ENCODE results near the gene TMEM121.
"Not testable (repeated sequence)": the region's sequence is repeated elsewhere in the genome, so short reads cannot be mapped to it uniquely, and the experiment has no call there.

TMEM121 gene

DNA sequence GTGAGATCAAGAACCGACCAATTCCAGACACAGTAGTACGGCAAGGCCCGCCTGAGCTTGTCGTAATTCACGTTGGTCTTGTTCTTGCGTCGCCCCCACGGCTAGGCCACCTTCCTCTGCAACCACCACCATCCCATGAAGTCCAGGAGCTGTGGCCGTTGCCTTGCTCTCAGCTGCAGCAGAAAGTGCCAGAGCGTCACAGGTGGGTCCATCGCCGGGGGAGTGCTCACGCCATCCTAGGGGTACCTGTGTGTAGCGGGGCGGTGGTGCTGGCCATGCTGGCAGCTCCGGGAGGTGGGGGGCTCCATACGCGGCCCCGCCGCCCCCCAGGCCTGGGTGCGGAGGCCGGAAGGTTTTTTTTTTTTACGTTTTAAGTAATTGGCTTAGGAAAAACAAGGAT lies 23.1 kb downstream of the TMEM121 start:
- no peak for DNase-seq

DNA sequence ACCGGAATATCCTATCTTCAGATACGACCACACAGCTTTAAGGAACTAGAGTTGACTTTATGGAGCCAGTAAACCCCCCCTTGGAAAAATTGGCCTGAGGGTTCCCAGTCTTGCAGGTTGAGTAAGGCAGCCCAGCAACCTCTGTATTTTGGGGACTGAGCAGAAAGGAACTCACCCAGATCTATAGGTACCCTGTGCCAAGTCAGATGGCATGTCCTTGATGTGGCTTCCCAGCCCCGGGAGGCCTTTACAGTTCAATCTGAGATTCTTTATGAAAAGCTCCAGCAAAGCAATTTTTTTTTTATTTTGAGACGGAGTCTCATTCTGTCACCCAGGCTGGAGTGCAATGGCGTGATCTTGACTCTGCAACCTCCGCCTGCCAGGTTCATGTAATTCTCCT lies 27.6 kb downstream of the TMEM121 start:
- no peak for DNase-seq

DNA sequence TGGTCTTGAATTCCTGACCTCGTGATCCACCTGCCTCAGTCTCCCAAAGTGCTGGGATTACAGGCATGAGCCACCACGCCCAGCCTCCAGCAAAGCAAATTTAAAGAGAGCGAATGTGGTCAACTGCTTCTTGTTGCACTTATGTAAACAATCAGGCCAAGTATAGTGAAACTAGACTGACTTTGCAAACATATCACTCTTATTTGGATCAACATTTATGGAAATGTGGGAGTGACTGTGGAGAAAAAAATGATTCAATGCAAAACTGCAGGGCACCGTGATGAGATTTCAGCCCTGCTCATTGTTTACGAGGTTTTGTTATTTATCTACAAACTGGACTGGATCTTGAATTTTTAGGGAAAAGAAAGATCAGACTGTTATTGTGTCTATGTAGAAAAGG lies 28.1 kb downstream of the TMEM121 start:
- DNase-seq, result no peak

DNA sequence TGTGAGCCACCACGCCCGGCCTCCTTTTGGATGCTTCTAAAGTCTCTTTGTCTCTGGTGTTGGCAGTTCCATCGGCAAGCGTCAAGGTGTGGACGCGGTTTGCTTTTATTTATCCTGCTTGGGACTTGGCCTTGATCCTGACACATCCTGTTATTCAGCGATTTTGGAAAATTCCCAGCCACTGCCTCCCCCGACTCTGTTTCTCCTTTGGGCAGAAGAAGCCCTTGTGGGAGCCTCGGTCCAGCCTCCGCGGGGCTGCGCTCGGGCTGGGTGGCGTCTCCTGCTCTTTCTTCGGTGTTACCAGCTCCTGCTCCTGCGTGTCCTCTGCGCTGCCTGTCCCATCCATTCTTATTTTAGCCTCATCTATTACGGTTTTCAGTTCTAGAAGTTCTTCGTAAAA lies 31.3 kb downstream of the TMEM121 start:
- DNase-seq, result not testable (repeated sequence)

DNA sequence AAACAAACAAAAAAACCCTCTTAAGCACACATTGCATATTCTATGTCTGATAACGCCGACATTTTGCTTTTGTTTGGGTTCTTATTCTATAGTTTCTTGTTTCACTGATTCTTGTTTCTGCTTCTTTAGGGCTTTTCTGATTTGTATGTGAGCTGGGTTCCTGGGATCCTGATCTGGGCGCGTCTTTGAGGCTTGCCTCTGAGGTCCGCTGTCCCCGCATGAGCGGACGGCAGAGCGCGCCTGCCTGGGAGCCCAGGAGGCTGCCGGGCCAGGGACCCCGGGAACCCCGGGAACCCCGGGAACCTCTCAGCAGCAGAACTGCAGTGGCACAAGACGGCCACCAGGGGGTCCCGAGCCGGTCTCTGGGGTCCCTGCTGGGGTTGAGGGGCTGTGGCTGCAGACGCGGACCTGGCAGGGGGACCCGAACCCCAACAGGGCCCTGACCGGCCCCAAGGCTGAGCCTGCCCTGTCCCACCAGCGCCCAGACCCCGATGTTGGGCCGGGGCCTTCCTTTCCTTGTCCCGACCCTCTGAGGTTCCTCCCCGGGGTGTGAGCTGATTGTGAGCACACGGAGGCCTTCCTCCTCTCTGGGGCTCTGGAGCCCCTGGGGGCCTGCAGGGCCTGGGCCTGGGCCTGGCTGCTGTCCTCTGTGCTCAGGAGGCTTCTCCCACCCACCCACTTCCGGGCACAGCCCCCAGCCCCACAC lies 32.2 kb downstream of the TMEM121 start:
- DNase-seq, result not testable (repeated sequence)

DNA sequence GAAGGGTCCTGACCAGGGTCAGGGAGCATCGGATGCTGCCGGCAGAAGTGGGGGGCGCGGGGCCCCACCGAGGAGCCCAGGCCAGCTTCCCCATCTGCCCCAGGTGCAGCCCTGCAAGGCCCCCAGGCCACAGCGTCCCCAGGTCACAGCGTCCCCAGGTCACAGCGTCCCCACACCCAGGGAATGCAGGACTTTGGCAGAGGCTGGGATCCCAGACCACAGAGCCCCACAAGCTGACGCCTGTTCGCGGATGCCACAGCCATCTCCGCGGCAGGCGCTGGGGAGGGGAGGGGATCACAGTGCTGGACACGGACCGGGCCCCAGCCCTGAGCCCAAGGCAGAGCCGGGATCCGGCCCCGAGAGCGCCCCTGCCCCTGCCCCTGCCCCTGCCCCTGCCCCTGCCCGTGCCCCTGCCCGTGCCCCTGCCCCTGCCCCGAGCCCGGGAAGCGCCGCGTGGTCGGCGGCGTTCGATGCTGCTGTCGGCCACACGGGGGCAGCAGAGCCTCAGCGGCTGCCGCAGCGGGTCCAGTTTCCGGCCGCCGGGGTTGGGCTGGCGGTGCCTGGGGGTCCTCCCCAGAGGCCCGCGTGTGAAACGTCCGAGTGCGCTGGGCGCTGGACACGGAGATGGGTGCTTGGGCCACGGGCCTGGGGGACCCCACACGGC lies 33.1 kb downstream of the TMEM121 start:
- DNase-seq, result not testable (repeated sequence)

DNA sequence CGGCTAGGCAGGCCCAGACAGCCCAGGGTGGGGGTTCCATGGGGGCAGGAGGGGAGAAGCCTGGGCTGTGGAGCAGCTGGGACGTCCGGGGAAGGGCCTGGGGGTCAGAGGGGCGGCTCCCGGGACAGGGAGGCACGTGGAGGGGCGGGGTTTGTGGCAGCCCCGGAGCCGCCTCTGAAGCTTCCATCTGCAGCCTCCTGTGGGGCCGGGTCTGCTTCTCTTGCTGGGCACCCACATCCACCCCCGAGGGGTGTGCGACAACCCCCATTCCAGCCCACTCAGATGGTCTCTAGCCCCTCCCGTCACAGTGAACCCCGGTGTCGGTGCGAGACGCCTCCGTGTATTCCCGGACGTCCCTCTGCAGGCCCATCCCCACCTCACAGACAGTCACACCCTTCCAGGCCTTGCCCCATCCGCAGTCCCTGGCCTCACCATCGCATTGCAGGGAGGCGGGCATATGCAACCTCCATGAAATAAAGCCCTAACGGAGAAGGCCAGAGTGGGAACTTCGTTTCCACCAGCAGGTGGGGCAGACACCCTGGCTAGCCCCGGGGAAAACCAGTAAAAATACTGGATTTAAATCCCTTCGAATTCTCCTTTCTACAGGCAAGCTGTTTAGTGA lies 33.8 kb downstream of the TMEM121 start:
- not testable (repeated sequence) for DNase-seq

DNA sequence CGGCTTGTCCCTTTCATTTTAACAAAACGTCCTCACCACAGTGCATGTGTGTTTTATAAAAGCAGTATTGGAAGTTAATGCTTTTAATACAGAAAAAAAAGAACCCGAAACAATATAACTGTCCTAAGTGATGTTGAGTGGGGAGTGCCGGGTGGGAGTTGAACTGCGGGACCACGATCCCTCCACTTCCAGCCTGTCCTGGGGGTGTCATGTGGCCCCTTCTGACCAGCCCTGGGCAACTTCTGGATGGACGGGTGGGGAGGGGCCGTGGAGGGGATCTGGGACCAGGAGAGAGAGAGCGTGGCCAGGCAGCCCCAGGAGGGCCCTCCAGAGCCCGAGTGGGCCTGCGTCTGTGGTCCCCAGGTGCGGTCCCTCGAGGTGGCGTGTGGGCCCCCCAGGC lies 35.0 kb downstream of the TMEM121 start:
- not testable (repeated sequence) for DNase-seq

DNA sequence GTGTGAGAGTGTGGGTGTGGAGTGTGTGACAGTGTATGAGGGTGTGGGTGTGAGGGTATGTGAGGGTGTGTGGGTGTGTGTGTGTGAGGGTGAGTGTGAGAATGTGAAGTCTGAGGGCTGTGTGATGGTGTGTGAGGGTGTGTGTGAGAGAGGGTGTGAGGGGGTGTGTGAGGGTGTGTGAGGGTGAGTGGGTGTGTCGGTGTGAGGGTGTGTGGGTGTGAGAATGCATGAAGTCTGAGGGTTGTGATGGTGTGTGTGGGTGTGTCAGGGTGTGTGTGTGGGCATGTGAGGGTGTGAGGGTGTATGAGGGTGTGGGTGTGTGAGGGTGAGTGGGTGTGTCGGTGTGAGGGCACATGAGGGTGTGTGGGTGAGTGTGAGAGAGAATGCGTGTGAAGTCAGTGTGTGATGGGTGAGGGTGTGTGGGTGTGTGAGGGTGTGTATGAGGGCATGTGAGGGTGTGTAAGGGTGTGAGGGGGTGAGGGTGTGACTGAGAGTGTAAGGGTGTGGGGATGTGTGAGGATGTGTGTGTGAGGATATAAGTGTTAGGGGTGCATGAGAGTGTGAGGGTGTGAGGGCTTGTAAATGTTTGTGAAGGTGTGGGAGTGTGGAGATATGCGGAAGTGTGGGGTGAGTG lies 36.4 kb downstream of the TMEM121 start:
- no peak for DNase-seq

DNA sequence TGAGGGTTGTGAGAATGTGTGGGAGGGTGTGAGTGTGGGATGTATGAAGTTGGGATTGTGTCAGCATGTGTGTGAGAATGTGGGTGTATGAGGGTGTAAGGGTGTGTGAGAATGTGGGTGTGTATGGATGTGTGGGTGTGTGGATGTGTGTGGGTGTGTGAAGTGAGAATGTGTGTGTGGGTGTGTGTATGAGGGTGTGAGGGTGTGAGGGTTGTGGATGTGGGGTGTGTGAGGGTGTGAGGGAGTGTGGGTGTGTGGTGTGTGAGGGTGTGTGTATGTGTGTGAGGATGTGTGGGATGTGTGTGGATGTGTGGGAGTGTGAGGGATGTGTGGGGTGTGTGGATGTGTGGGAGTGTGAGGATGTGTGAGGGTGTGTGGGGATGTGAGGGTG lies 37.0 kb downstream of the TMEM121 start:
- no peak for DNase-seq

DNA sequence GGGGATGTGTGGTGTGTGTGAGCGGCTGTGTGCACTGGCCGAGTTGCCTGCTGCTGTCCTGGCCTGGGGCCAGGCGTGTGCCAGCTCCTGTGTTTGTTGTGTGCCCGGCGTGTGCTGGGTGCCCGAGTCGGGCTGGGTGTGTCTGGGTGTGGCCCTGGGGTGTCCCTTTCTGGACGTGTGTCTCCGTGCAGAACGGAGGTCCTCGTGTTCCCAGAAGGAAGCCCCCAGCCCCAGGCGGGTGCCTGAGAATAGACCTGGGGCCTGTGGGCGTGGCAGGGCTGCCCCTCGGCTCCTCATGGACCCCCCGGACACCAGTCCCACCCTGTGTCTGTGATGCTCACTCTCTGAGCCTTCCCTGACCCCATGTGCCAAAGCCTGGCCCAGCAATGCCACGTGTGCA lies 38.2 kb downstream of the TMEM121 start:
- DNase-seq, result not testable (repeated sequence)

DNA sequence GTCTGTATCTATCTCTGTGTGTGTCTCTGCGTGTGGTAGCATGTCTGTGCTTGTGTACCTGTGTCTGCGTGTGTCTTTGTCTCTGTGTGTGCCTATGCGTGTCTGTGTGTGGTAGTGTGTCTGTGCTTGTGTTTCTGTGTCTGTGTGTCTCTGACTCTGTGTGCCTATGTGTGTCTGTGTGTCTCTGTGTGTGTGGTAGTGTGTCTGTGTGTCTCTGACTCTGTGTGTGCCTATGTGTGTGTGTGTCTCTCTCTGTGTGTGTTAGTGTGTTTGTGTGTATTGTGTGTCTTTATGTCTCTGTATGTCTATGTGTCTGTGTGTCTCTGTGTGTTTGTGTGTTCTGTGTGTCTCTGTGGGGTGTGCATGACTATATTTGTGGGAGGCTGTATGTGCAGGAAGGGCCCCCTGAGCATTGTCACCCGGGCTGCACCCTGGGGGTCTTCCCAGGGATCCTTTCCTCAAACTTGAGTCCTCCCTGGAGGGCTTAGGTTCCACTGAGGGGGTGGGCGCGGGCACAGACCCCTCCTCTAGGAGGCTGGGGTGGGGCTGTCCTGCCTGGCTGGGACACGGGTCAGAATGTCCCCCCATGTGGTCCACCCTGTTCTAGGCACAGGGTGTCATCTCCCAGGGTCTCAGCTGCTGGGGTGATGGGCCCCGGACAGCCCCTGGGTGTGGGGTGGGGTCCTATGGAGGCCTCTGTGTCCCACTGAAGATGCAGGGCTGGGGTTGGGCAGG lies 39.0 kb downstream of the TMEM121 start:
- DNase-seq, result not testable (repeated sequence)

DNA sequence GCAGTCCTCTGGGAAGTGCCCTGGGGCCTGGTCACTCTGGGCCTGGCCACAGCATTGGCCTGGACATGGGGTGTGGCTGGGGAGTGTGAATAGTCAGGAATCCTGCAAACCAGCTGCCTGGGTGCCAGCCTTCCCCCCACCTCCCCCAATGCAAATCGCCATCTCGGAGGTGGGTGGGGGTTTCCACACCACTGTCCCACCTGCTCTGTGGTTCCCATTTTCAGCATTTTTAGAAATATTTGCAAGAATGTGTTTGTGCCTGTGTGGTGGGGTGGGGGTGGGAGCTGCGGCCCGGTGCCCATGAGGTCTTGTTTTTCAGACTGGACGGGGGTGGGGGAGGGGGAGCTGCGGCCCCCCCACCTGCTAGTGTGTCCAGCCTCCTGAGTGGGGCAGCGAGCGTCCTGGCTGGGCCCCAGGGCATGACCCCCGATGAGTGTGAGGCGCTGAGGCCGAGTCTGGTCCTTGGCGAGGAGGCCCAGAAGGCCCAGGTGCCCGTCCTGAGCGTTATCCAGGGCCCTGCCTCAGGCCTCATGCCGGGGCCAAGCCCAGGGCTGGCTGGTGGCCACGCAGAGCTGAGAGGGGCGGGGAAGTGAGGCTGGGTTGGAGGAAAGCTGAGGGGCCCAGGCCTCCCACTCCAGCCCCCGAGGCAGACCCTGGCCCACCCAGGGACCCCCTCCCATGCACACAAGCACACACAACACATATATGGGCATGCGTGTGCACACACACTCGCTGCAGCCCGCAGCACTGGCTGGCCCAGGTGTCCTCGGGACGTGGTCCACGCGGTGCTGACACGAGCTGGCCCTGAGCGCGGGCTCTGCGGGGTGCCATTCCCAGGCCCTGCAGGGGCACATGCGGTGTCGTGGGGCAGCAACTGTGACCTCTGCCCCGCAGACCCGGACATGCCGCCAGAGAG lies 40.1 kb downstream of the TMEM121 start:
- DNase-seq, result not testable (repeated sequence)

DNA sequence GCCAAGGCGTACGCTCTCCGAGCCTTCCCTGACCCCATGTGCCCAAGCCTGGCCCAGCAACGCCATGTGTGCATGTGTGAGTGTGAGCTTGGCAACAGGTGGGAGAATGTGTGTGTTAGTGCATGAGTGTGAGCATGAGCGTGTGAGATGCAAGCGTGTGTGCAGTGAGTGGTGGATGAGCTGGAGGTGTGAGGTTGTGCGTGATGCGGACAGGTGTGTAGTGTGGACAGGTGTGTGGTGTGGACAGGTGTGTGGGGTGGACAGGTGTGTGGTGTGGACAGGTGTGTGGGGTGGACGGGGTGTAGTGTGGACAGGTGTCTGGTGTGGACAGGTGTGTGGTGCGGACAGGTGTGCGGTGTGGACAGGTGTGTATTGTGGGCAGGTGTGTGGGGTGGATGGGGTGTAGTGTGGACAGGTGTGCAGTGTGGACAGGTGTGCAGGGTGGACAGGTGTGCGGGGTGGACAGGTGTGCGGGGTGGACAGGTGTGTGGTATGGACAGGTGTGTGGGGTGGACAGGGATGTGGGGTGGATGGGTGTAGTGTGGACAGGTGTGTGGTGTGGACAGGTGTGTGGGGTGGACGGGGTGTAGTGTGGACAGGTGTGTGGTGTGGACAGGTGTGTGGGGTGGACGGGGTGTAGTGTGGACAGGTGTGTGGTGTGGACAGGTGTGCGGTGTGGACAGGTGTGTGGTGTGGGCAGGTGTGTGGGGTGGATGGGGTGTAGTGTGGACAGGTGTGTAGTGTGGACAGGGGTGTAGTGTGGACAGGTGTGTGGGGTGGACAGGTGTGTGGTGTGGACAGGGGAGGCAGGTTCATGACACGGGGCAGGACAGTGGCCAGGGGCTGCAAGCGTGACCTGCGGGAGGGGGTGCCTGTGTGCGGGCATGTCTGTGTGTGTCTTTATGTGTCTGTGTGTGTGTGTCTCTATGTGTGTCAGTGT lies 41.1 kb downstream of the TMEM121 start:
- not testable (repeated sequence) for DNase-seq

DNA sequence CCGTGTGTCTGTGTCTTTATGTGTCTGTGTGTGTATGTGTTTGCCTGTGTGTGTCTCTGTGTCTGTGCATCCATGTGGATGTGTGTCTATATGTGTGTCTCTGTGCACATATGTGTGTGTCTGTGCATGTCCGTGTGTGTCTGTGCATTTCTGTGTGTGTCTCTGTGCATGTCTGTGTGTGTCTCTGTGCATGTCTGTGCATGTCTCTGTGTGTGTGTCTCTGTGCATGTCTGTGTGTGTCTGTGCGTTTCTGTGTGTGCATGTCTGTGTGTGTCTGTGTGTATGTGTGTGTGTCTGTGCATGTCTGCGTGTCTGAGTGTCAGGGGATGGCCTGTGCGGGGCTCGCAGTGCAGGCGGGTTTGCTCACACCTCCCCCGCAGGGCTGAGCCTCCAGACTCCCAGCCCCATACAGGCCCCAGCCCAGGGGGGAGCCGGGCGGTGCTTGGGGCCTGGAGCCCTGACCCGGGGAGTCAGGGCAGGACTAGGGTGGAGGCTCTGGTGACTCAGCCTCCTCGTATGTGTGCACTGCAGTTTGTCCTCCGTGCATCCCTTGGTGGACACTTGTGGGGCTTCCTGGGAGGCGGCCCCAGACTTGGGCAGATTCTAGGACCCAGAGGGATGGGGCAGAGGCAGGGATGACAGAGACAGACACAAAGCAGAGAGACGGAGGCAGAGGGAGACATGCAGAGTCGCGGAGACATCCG lies 41.9 kb downstream of the TMEM121 start:
- not testable (repeated sequence) for DNase-seq

DNA sequence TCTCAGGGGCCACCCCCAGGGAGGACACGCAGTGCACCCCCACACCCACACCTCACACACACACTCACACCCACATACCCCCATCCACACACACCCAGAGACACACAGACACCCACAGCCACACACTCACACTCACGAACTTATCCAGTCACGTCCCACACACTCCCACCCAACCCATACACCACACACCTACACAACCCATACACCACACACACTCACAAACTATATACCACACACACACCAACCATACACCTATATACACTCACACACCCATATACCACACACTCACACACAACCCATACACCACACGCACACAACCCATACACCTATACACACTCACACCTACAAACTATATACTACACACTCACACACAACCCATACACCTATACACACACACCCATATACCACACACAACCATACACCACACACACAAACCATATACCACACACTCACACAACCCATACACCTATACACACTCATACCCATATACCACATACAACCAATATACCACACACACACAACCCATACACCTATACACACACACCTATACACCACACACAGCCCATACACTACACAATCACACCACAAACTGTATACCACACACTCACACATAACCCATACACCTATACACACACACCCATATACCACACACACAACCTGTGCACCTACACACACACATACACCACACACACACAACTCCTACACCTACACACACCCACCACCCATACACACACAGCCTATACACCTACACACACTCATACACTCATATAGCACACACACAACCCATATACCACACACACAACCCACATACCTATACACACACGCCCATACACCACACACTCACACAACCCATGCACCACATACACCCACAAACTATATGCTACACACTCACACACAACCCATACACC lies 42.7 kb downstream of the TMEM121 start:
- DNase-seq, result no peak

DNA sequence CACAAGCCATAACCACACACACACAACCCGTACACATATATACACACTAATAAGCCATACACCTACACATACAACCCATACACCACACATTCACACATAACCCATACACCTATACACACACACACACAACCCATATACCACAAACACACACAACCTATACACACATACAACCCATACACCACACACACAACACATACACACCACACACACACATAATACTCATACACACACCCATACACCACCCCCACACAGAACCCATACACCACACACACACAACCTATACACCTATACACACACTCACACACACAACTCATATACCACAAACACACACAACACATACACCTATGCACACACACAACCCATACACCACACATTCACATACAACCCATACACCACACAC lies 44.1 kb downstream of the TMEM121 start:
- no peak for DNase-seq

DNA sequence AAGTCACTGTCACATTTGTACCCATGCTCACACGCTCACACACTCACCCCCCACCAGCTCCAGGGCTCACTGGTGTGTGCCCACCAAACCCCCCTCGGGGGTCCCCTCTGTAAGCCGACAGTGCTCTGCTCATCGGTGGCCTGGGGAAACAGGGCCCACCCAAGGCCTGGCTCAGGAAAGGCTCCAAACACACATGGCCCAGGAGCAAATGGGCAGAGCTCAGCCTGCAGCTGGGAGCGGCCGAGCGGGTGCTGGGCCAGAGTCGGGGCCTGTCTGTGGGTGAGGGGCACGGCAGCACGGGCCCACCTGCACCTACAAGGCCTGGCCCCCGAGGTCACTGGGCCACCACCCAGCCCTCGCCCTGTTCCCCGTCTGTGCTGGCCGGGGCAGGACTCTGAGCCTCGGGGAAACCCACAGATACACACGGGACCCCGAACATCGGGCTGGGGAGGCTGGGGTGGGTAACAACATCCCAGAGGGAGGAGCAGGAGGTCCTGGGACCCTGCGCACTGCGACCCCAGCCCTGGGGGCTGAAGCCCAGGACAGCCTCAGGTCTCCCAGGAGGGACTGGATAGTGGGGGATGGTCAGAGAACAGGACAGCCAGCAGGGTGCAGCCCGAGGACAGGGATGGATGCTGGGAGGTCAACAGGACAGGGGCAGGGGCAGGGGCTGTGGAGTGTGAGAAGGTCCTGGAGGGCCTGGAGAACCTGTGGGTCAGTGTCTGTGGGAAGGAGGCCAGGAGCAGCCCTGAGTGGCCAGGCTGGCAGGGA lies 45.0 kb downstream of the TMEM121 start:
- not testable (repeated sequence) for DNase-seq
